Liver (tissue), 9 donors: ENCODE results near the gene MPZL2. TPM values are rescaled to one million over a fixed set of nuclear protein-coding genes. Genes with fewer than 3 reads are reported as not detected.

Experiments used
- DNase-seq: peaks from one replicate; pipeline ENCODE4 v3.0.0-alpha.2; 2017; ENCODE audit warnings: low spot score
- H3K27ac ChIP-seq, 2 donors: one replicate each; pipeline ENCODE4 v1.7.0; 2013; ENCODE audit warnings: inconsistent platforms in 2 of 2, low read length in 2 of 2, control low read depth in 1 of 2, low read depth in 1 of 2, mild to moderate bottlenecking in 1 of 2
- H3K27me3 ChIP-seq, 4 donors: one replicate each; pipeline versions ENCODE4 v1.6.1 to v1.7.0; 2013; ENCODE audit warnings: low read length in 3 of 4, inconsistent platforms in 1 of 4, mild to moderate bottlenecking in 1 of 4, moderate library complexity in 1 of 4; ENCODE audit not compliant: control insufficient read depth in 4 of 4, insufficient read depth in 4 of 4
- H3K36me3 ChIP-seq, 4 donors: one replicate each; pipeline versions ENCODE4 v1.6.1 to v1.7.0; 2013; ENCODE audit warnings: low read length in 3 of 4, mild to moderate bottlenecking in 3 of 4, low read depth in 1 of 4, moderate library complexity in 1 of 4; ENCODE audit not compliant: control insufficient read depth in 4 of 4, insufficient read depth in 3 of 4
- H3K4me1 ChIP-seq, 4 donors: one replicate each; pipeline versions ENCODE4 v1.6.1 to v1.7.0; 2013; ENCODE audit warnings: low read length in 3 of 4, mild to moderate bottlenecking in 3 of 4, moderate library complexity in 1 of 4; ENCODE audit not compliant: control insufficient read depth in 4 of 4, insufficient read depth in 4 of 4
- H3K4me3 ChIP-seq, 3 donors: one replicate each; pipeline versions ENCODE4 v1.6.1 to v1.7.0; 2013; ENCODE audit warnings: low read length in 3 of 3, control low read depth in 1 of 3, low read depth in 1 of 3, mild to moderate bottlenecking in 1 of 3
- H3K9ac ChIP-seq, 2 donors: one replicate each; pipeline ENCODE4 v1.7.0; 2013; ENCODE audit warnings: low read length in 2 of 2, mild to moderate bottlenecking in 2 of 2, moderate library complexity in 2 of 2, control low read depth in 1 of 2, low read depth in 1 of 2
- H3K9me3 ChIP-seq, 4 donors: one replicate each; pipeline versions ENCODE4 v1.6.1 to v1.7.0; 2013; ENCODE audit warnings: low read length in 3 of 4; ENCODE audit not compliant: control insufficient read depth in 4 of 4
- EGR1 ChIP-seq, 2 donors: IDR thresholded peaks; 2 replicates each; pipeline ENCODE4 v1.6.1; 2016 to 2018; ENCODE audit warnings: antibody characterized with exemption in 2 of 2, low read depth in 2 of 2
- FOXA1 ChIP-seq: IDR thresholded peaks from 2 replicates; pipeline ENCODE4 v1.6.1; 2016; ENCODE audit warnings: antibody characterized with exemption
- FOXA2 ChIP-seq: IDR thresholded peaks from 2 replicates; pipeline ENCODE4 v1.6.1; 2016; ENCODE audit warnings: antibody characterized with exemption
- GABPA ChIP-seq, 2 donors: IDR thresholded peaks in 1 of 2; conservative IDR thresholded peaks in 1 of 2; 2 replicates each; pipeline ENCODE4 v1.6.1; 2016; ENCODE audit warnings: antibody characterized with exemption in 2 of 2, mild to moderate bottlenecking in 1 of 2, moderate library complexity in 1 of 2
- HNF4A ChIP-seq, 2 donors: conservative IDR thresholded peaks; 2 replicates each; pipeline ENCODE4 v1.6.1; 2016; ENCODE audit warnings: antibody characterized with exemption in 2 of 2, mild to moderate bottlenecking in 2 of 2
- HNF4G ChIP-seq: IDR thresholded peaks from 2 replicates; pipeline ENCODE4 v1.6.1; 2016; ENCODE audit warnings: antibody characterized with exemption
- JUND ChIP-seq, 2 donors: IDR thresholded peaks; 2 replicates each; pipeline ENCODE4 v1.6.1; 2016; ENCODE audit warnings: antibody characterized with exemption in 2 of 2
- NR2F2 ChIP-seq: IDR thresholded peaks from 2 replicates; pipeline ENCODE4 v1.6.1; 2016; ENCODE audit warnings: antibody characterized with exemption
- RAD21 ChIP-seq, 2 donors: IDR thresholded peaks; 2 replicates each; pipeline ENCODE4 v1.6.1; 2016; ENCODE audit warnings: antibody characterized with exemption in 2 of 2, mild to moderate bottlenecking in 2 of 2
- RXRA ChIP-seq, 2 donors: IDR thresholded peaks; 2 replicates each; pipeline ENCODE4 v1.6.1; 2017 to 2018; ENCODE audit warnings: antibody characterized with exemption in 2 of 2, mild to moderate bottlenecking in 1 of 2
- SP1 ChIP-seq: IDR thresholded peaks from 2 replicates; pipeline ENCODE4 v1.6.1; 2018; ENCODE audit warnings: antibody characterized with exemption, mild to moderate bottlenecking
- TAF1 ChIP-seq: conservative IDR thresholded peaks from 2 replicates; pipeline ENCODE4 v1.6.1; 2016; ENCODE audit warnings: antibody characterized with exemption, mild to moderate bottlenecking
- YY1 ChIP-seq: IDR thresholded peaks from 2 replicates; pipeline ENCODE4 v1.6.1; 2016; ENCODE audit warnings: antibody characterized with exemption, mild to moderate bottlenecking
- WGBS: extraction: QIAGEN DNeasy Blood & Tissue Kit; methylation state at CpG from one replicate; pipeline ENCODE4 v1.1.7; 2013; 5-methylcytosine and 5-hydroxymethylcytosine counted together
- polyA plus RNA-seq, 2 donors: library from polyadenylated mRNA; stranded (reverse) in 1 of 2; unstranded in 1 of 2; fragments of 200-250 nt in 1 of 2; fragments of >200 nt in 1 of 2; fragmentation: Nextera tagmentation in 1 of 2; extraction: Ambion mirVana in 1 of 2; gene quantifications; one replicate each; pipeline versions ENCODE4 v1.2.1 to v1.2.3, GENCODE V29; 2013 to 2015
- total RNA-seq, 2 donors: library from RNA; depleted of rRNA; stranded (reverse); fragments of >200 nt; gene quantifications; one replicate each; pipeline ENCODE4 v1.2.3, GENCODE V29; 2014
- TF ChIP-seq, protein P1 (sequence below): IDR thresholded peaks from 2 replicates; pipeline ENCODE4 v1.6.1; 2016; ENCODE audit warnings: antibody characterized with exemption
- TF ChIP-seq, protein P2 (sequence below): IDR thresholded peaks from 2 replicates; pipeline ENCODE4 v1.6.1; 2016; ENCODE audit warnings: antibody characterized with exemption
- TF ChIP-seq, protein P3 (sequence below): IDR thresholded peaks from 2 replicates; pipeline ENCODE4 v1.6.1; 2016; ENCODE audit warnings: antibody characterized with exemption, mild to moderate bottlenecking
- TF ChIP-seq, protein P4 (sequence below): IDR thresholded peaks from 2 replicates; pipeline ENCODE4 v1.6.1; 2016; ENCODE audit warnings: antibody characterized with exemption
- donor health status: healthy.
- donor health status: healthy.
- donor health status: healthy.
- donor health status: healthy.
- donor health status: healthy.

The MPZL2 gene
- total and polyA plus RNA-seq, 4 donors, result 8.4 to 17.2 (median 11.9) TPM

DNA sequence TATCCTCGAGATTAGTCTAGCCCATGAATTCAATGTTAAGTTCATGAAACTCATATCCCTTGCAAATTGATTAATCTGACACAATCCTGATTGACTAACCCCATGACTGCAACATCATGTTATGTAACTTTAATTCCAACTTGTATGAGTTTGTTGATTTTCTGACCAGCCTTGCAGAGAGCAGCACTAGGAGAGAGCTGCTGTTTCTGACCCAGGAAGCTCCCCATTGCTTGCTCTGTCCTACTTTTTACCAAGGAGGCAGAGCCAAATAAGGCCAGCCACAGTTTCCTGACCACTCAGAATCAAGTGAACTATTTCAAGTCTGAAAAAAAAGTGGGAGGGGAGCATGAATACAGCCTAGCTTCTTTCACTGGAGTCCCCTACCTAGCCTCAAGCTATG, 25.2 kb downstream of the MPZL2 start (continued):
- TF ChIP-seq RAD21 (IDR thresholded peaks at IDR 0.05), result peak; percentile 22 to 39
- TF ChIP-seq EGR1 (IDR thresholded peaks at IDR 0.05; ENCODE audit: low read depth in 2 of 2), result no peak
- peak; percentile 43 to 57 for TF ChIP-seq HNF4A (conservative IDR thresholded peaks at IDR 0.05)

DNA sequence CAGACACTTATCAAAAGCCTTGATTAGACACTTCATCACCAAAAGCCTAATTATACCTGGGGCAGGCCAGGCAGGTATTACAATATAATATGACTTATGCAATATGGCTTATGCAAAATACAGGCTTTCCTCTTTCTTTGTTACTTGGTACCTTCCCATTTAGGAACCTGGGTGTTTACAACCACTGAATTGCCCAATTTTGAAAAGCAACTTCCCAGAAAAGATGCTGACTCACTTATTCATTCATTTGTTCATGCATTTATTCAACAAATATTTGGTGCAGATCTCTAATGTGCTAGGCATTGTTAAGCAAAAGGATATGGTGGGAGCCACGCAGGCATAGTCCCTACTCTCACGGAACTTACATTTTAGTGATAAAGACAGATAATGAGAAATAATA, 25.7 kb downstream of the MPZL2 start:
- TF ChIP-seq NR2F2 (no peak), HNF4A (conservative IDR thresholded peaks at IDR 0.05) (no peak), FOXA1 (no peak), GABPA (IDR thresholded peaks at IDR 0.05 in 1 of 2, conservative IDR thresholded peaks at IDR 0.05 in 1 of 2) (no peak), YY1 (no peak), JUND (IDR thresholded peaks at IDR 0.05) (no peak), HNF4G (no peak), SP1 (no peak)
- TF ChIP-seq, protein P1, sequence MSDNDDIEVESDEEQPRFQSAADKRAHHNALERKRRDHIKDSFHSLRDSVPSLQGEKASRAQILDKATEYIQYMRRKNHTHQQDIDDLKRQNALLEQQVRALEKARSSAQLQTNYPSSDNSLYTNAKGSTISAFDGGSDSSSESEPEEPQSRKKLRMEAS, result no peak
- TF ChIP-seq, protein P2, sequence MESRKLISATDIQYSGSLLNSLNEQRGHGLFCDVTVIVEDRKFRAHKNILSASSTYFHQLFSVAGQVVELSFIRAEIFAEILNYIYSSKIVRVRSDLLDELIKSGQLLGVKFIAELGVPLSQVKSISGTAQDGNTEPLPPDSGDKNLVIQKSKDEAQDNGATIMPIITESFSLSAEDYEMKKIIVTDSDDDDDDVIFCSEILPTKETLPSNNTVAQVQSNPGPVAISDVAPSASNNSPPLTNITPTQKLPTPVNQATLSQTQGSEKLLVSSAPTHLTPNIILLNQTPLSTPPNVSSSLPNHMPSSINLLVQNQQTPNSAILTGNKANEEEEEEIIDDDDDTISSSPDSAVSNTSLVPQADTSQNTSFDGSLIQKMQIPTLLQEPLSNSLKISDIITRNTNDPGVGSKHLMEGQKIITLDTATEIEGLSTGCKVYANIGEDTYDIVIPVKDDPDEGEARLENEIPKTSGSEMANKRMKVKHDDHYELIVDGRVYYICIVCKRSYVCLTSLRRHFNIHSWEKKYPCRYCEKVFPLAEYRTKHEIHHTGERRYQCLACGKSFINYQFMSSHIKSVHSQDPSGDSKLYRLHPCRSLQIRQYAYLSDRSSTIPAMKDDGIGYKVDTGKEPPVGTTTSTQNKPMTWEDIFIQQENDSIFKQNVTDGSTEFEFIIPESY, result no peak
- TF ChIP-seq, protein P3, sequence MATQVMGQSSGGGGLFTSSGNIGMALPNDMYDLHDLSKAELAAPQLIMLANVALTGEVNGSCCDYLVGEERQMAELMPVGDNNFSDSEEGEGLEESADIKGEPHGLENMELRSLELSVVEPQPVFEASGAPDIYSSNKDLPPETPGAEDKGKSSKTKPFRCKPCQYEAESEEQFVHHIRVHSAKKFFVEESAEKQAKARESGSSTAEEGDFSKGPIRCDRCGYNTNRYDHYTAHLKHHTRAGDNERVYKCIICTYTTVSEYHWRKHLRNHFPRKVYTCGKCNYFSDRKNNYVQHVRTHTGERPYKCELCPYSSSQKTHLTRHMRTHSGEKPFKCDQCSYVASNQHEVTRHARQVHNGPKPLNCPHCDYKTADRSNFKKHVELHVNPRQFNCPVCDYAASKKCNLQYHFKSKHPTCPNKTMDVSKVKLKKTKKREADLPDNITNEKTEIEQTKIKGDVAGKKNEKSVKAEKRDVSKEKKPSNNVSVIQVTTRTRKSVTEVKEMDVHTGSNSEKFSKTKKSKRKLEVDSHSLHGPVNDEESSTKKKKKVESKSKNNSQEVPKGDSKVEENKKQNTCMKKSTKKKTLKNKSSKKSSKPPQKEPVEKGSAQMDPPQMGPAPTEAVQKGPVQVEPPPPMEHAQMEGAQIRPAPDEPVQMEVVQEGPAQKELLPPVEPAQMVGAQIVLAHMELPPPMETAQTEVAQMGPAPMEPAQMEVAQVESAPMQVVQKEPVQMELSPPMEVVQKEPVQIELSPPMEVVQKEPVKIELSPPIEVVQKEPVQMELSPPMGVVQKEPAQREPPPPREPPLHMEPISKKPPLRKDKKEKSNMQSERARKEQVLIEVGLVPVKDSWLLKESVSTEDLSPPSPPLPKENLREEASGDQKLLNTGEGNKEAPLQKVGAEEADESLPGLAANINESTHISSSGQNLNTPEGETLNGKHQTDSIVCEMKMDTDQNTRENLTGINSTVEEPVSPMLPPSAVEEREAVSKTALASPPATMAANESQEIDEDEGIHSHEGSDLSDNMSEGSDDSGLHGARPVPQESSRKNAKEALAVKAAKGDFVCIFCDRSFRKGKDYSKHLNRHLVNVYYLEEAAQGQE, result no peak
- Histone ChIP-seq H3K27me3 (no peaks in the 10 kb centered on the region), H3K36me3 (peaks cover 0 to 1% (median 0%) of the 10 kb centered on the region in 4 donors), H3K9ac (no peak overlapping the region), H3K4me3 (no peak overlapping the region), H3K27ac (peak overlapping the region; percentile 32 to 62), H3K9me3 (no peaks in the 10 kb centered on the region), H3K4me1 (peaks cover 3 to 33% (median 15%) of the 10 kb centered on the region in 4 donors)
- WGBS, result 95% methylated on average over 2 of the region's 2 CpGs
- no peak for DNase-seq

DNA sequence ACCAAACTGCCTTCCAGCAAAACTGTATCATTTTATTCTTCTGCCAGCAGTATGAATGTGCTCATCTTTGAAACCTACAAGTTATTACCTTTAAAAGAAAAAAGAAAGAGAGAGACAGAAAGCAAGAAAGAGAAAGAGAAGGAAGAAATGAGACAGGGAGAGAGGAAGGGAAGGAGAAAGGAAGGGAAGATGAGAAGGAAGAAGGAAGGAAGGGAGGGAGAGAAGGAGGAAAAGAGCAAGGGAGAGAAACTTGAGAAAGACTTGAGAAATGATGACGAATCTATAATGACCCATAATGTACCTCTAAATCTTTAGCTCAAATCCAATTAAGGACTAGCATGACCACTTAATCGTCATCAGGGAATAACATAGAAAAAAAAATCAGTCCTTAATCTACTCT, 27.9 kb downstream of the MPZL2 start:
- DNase-seq, result no peak
- Histone ChIP-seq H3K9ac (no peak overlapping the region), H3K4me1 (peaks cover under 1 to 22% (median 9%) of the 10 kb centered on the region in 4 donors), H3K27me3 (no peaks in the 10 kb centered on the region), H3K4me3 (no peak overlapping the region), H3K9me3 (no peaks in the 10 kb centered on the region), H3K27ac (no peak overlapping the region), H3K36me3 (peaks cover 5 to 8% (median 7%) of the 10 kb centered on the region in 4 donors)
- TF ChIP-seq GABPA (IDR thresholded peaks at IDR 0.05 in 1 of 2, conservative IDR thresholded peaks at IDR 0.05 in 1 of 2) (no peak), EGR1 (IDR thresholded peaks at IDR 0.05; ENCODE audit: low read depth in 2 of 2) (no peak), RAD21 (IDR thresholded peaks at IDR 0.05) (no peak), TAF1 (no peak), YY1 (no peak), SP1 (no peak), FOXA2 (no peak), HNF4G (no peak), FOXA1 (no peak), RXRA (IDR thresholded peaks at IDR 0.05) (no peak)
- TF ChIP-seq, protein P4, sequence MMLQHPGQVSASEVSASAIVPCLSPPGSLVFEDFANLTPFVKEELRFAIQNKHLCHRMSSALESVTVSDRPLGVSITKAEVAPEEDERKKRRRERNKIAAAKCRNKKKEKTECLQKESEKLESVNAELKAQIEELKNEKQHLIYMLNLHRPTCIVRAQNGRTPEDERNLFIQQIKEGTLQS, result no peak
- TF ChIP-seq, protein P1, result no peak
- TF ChIP-seq, protein P3, result no peak
- WGBS, result 86% methylated on average over 2 of the region's 2 CpGs
